WTC11 (cell line): ENCODE measurements around the gene CNKSR3. TPM values are rescaled to one million over a fixed set of nuclear protein-coding genes. Genes with fewer than 3 reads are reported as not detected.

Experiments
- ATAC-seq: fragments of 200-7000 bp; cut with Tn5 transposase; 2 replicates; pipeline ENCODE4 v1.10.0; 2021; ENCODE audit warnings: mild to moderate bottlenecking, moderate library complexity
- CTCF ChIA-PET: fragments of 300-600 bp; sonication (Branson Sonifier 250); formaldehyde crosslinking; loops from one replicate; lab custom pipeline; 2021; ENCODE audit warnings: antibody characterized with exemption; lab: Charles Lee
- POLR2A ChIA-PET: fragments of 350-600 bp; sonication (Branson Sonifier 250); formaldehyde crosslinking; loops from one replicate; lab custom pipeline; 2021; ENCODE audit warnings: antibody characterized with exemption; lab: Charles Lee
- DNase-seq: peaks from one replicate; pipeline ENCODE4 v3.0.0; 2021; ENCODE audit warnings: low spot score
- H3K27ac Mint-ChIP-seq: 2 replicates; pipeline ENCODE4 v1.8.0; 2021; ENCODE audit warnings: mixed read lengths
- H3K27me3 Mint-ChIP-seq: 2 replicates; pipeline ENCODE4 v1.8.0; 2021; ENCODE audit warnings: low read depth, mild to moderate bottlenecking, moderate library complexity, mixed read lengths
- H3K36me3 Mint-ChIP-seq: 2 replicates; pipeline ENCODE4 v1.8.0; 2021; ENCODE audit warnings: mixed read lengths
- H3K4me1 Mint-ChIP-seq: 2 replicates; pipeline ENCODE4 v1.8.0; 2022; ENCODE audit warnings: mixed read lengths
- H3K4me3 Mint-ChIP-seq: 2 replicates; pipeline ENCODE4 v1.8.0; 2021; ENCODE audit warnings: mild to moderate bottlenecking, moderate library complexity, mixed read lengths
- H3K9me3 Mint-ChIP-seq: 2 replicates; pipeline ENCODE4 v1.8.0; 2021; ENCODE audit warnings: mixed read lengths
- AFF4 ChIP-seq: sonication (generic); formaldehyde crosslinking; IDR thresholded peaks from 2 replicates; pipeline ENCODE4 v1.8.1; 2023; ENCODE audit warnings: mild to moderate bottlenecking, missing genetic modification reagents, borderline replicate concordance
- ARID4B ChIP-seq: sonication (generic); formaldehyde crosslinking; IDR thresholded peaks from 2 replicates; pipeline ENCODE4 v1.8.0; 2023; ENCODE audit warnings: missing genetic modification reagents, mild to moderate bottlenecking, borderline replicate concordance
- E2F5 ChIP-seq: sonication (generic); formaldehyde crosslinking; IDR thresholded peaks from 2 replicates; pipeline ENCODE4 v1.8.1; 2022; ENCODE audit warnings: mild to moderate bottlenecking, moderate library complexity, missing genetic modification reagents
- ELF4 ChIP-seq: sonication (generic); formaldehyde crosslinking; IDR thresholded peaks from 2 replicates; pipeline ENCODE4 v1.8.1; 2022; ENCODE audit warnings: low read depth, mild to moderate bottlenecking, moderate library complexity, missing genetic modification reagents
- EMX1 ChIP-seq: fragments of 250-450 bp; sonication (Bioruptor Pico); IDR thresholded peaks from 2 replicates; pipeline ENCODE4 v1.8.0; 2021; ENCODE audit warnings: mild to moderate bottlenecking
- ESRRA ChIP-seq: sonication (generic); formaldehyde crosslinking; IDR thresholded peaks from 2 replicates; pipeline ENCODE4 v1.8.1; 2022; ENCODE audit warnings: mild to moderate bottlenecking, missing genetic modification reagents, borderline replicate concordance
- FOXP1 ChIP-seq: sonication (generic); formaldehyde crosslinking; IDR thresholded peaks from 2 replicates; pipeline ENCODE4 v1.8.0; 2022; ENCODE audit warnings: missing genetic modification reagents, mild to moderate bottlenecking, moderate library complexity, borderline replicate concordance
- GABPB1 ChIP-seq: sonication (generic); formaldehyde crosslinking; IDR thresholded peaks from 2 replicates; pipeline ENCODE4 v1.8.1; 2023; ENCODE audit warnings: mild to moderate bottlenecking, missing genetic modification reagents
- NR1H2 ChIP-seq: sonication (generic); formaldehyde crosslinking; IDR thresholded peaks from 2 replicates; pipeline ENCODE4 v1.9.0; 2021; ENCODE audit warnings: mild to moderate bottlenecking, moderate library complexity, missing genetic modification reagents
- SMAD4 ChIP-seq: sonication (generic); formaldehyde crosslinking; IDR thresholded peaks from 2 replicates; pipeline ENCODE4 v1.8.0; 2022; ENCODE audit warnings: mild to moderate bottlenecking, missing genetic modification reagents
- SOX15 ChIP-seq: fragments of 250-450 bp; sonication (Bioruptor Pico); IDR thresholded peaks from 2 replicates; pipeline ENCODE4 v1.9.0; 2021; ENCODE audit warnings: mild to moderate bottlenecking
- STAT6 ChIP-seq: sonication (generic); formaldehyde crosslinking; conservative IDR thresholded peaks from 2 replicates; pipeline ENCODE4 v1.8.1; 2023; ENCODE audit warnings: mild to moderate bottlenecking, low read depth, missing genetic modification reagents, moderate library complexity
- ZBTB21 ChIP-seq: sonication (generic); formaldehyde crosslinking; IDR thresholded peaks from 2 replicates; pipeline ENCODE4 v1.8.1; 2023; ENCODE audit warnings: mild to moderate bottlenecking, missing genetic modification reagents, borderline replicate concordance
- ZNF281 ChIP-seq: sonication (generic); formaldehyde crosslinking; IDR thresholded peaks from 2 replicates; pipeline ENCODE4 v1.8.0; 2023; ENCODE audit warnings: mild to moderate bottlenecking, missing genetic modification reagents
- ZNF423 ChIP-seq: fragments of 250-450 bp; sonication (Bioruptor Pico); IDR thresholded peaks from 2 replicates; pipeline ENCODE4 v2.1.2; 2022; ENCODE audit warnings: mild to moderate bottlenecking, moderate library complexity
- ZNF425 ChIP-seq: fragments of 250-450 bp; sonication (Bioruptor Pico); conservative IDR thresholded peaks from 2 replicates; pipeline ENCODE4 v1.9.0; 2021; ENCODE audit warnings: mild to moderate bottlenecking
- total RNA-seq: library from RNA; stranded (reverse); gene quantifications from 3 replicates; pipeline ENCODE4 v1.2.3, GENCODE V29; 2021

The CNKSR3 gene
- total RNA-seq, 1 experiment from 2014 or later = 5.7 TPM

GRCh38 chr6:154479771-154480639, 30.5 kb downstream of the CNKSR3 start (continued):
- TF ChIP-seq STAT6 (CRISPR knock-in tag) (no peak), ELF4 (CRISPR knock-in tag) (no peak)

- H3K4me1 Mint-ChIP-seq = peaks cover 11% of the 10 kb centered on the region
- H3K4me3 Mint-ChIP-seq = no peak overlapping the region
- H3K27me3 Mint-ChIP-seq = no peaks in the 10 kb centered on the region
- peaks cover 4% of the 10 kb centered on the region; the same call in 1 of the 2 replicates for H3K9me3 Mint-ChIP-seq
- no peak overlapping the region for H3K27ac Mint-ChIP-seq
- H3K36me3 Mint-ChIP-seq = no peaks in the 10 kb centered on the region
- ATAC-seq = no peak
- ChIA-PET CTCF (interaction anchor here (2.2 kb wide), 1 partner anchor 21 kb away, joined by 10 read pairs; no protein-coding TSS in a partner anchor), POLR2A (no interaction called here)
- no peak for DNase-seq
- TF ChIP-seq ZNF281 = no peak
- no peak for TF ChIP-seq ZBTB21 (CRISPR knock-in tag)
- TF ChIP-seq ZNF423 = no peak
- TF ChIP-seq EMX1 (CRISPR knock-in tag) = no peak
- TF ChIP-seq ZNF425 (CRISPR knock-in tag) = no peak
- no peak for TF ChIP-seq GABPB1 (CRISPR knock-in tag)
- no peak for TF ChIP-seq ARID4B (CRISPR knock-in tag)
- no peak for TF ChIP-seq ESRRA
- no peak for TF ChIP-seq NR1H2 (CRISPR knock-in tag)
- no peak for TF ChIP-seq AFF4 (CRISPR knock-in tag)
- no peak for TF ChIP-seq FOXP1 (CRISPR knock-in tag)
- TF ChIP-seq SOX15 (CRISPR knock-in tag) = no peak
- TF ChIP-seq ELF4 (CRISPR knock-in tag) = no peak
- TF ChIP-seq SMAD4 (CRISPR knock-in tag) = no peak
- no peak for TF ChIP-seq E2F5 (CRISPR knock-in tag)
Measured at GRCh38 chr6:154479351-154479769, 31.1 kb downstream of the CNKSR3 start.
